Measurements from ENCODE around the gene NPFFR2.

DNA sequence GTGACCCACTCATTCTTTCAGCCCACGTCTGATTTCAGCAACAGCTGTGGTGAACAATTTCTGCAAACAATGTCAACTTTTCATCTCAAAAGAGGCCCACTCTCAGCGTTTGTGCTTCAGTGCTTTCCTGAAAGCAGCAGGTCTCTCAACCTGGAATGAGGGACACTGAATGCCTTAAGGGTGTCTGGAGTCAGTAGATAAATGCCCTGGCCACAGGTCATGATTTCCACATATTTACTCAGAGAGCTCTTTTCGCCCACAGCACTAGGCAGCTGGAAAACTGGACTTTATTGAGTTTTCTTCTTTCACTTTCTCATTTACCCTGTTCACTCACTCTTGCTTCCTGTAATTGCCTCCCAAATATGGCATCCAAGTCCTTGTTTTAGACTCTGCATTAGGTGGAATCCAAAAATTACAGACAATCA, 52.8 kb downstream of the NPFFR2 start:
- TF ChIP-seq, protein P1, sequence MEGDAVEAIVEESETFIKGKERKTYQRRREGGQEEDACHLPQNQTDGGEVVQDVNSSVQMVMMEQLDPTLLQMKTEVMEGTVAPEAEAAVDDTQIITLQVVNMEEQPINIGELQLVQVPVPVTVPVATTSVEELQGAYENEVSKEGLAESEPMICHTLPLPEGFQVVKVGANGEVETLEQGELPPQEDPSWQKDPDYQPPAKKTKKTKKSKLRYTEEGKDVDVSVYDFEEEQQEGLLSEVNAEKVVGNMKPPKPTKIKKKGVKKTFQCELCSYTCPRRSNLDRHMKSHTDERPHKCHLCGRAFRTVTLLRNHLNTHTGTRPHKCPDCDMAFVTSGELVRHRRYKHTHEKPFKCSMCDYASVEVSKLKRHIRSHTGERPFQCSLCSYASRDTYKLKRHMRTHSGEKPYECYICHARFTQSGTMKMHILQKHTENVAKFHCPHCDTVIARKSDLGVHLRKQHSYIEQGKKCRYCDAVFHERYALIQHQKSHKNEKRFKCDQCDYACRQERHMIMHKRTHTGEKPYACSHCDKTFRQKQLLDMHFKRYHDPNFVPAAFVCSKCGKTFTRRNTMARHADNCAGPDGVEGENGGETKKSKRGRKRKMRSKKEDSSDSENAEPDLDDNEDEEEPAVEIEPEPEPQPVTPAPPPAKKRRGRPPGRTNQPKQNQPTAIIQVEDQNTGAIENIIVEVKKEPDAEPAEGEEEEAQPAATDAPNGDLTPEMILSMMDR (IDR thresholded peaks at IDR 0.05; ENCODE audit: low read length) = no peak
- no peak for TF ChIP-seq EZH2 (IDR thresholded peaks at IDR 0.05; ENCODE audit: borderline replicate concordance, low read length)

Measured in OCI-LY1 (cell line).